Duodenal mucosa (tissue), 2 donors: ENCODE measurements around the gene RRAD.
A peak's percentile ranks its signal among the peaks of the same experiment; 100 is the strongest.

Experiments
- H3K27ac ChIP-seq: one replicate; pipeline ENCODE4 v1.7.0; 2013; ENCODE audit warnings: low read depth, low read length
- H3K27me3 ChIP-seq, 2 donors: one replicate each; pipeline ENCODE4 v1.7.0; 2013; ENCODE audit warnings: low read length in 2 of 2, control low read depth in 1 of 2; ENCODE audit not compliant: insufficient read depth in 2 of 2, control insufficient read depth in 1 of 2
- H3K36me3 ChIP-seq, 2 donors: one replicate each; pipeline ENCODE4 v1.7.0; 2013; ENCODE audit warnings: low read length in 2 of 2, control low read depth in 1 of 2; ENCODE audit not compliant: insufficient read depth in 2 of 2, control insufficient read depth in 1 of 2
- H3K4me1 ChIP-seq, 2 donors: one replicate each; pipeline ENCODE4 v1.7.0; 2013; ENCODE audit warnings: low read length in 2 of 2, control low read depth in 1 of 2; ENCODE audit not compliant: insufficient read depth in 2 of 2, control insufficient read depth in 1 of 2
- H3K4me3 ChIP-seq, 2 donors: one replicate each; pipeline ENCODE4 v1.7.0; 2013; ENCODE audit warnings: low read length in 2 of 2, low read depth in 1 of 2
- H3K9ac ChIP-seq, 2 donors: one replicate each; pipeline ENCODE4 v1.7.0; 2013; ENCODE audit warnings: low read length in 2 of 2, low read depth in 1 of 2
- H3K9me3 ChIP-seq, 2 donors: one replicate each; pipeline ENCODE4 v1.7.0; 2013; ENCODE audit warnings: low read length in 2 of 2, control low read depth in 1 of 2; ENCODE audit not compliant: control insufficient read depth in 1 of 2

RRAD gene

DNA sequence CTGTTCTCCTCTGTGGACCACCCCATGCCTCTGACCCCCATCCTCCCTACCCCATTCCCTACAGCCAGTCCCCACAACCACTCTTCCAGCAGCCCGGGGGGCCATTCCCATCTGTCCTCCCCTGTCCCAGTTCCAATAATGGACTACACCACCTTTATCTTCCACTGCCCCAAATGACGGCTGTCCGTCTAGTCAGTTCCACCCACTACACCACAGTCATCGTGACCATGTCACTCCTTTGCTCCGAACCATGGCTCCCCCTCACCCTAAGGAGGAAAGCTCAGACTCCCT lies 29.7 kb downstream of the RRAD start:
- Histone ChIP-seq H3K9ac (peak overlapping the region in 1 of 2 donors; percentile 4), H3K27ac (no peak overlapping the region), H3K27me3 (no peaks in the 10 kb centered on the region), H3K4me3 (no peak overlapping the region), H3K9me3 (no peaks in the 10 kb centered on the region), H3K4me1 (peaks cover 40 to 42% of the 10 kb centered on the region in 2 donors), H3K36me3 (no peaks in the 10 kb centered on the region)

DNA sequence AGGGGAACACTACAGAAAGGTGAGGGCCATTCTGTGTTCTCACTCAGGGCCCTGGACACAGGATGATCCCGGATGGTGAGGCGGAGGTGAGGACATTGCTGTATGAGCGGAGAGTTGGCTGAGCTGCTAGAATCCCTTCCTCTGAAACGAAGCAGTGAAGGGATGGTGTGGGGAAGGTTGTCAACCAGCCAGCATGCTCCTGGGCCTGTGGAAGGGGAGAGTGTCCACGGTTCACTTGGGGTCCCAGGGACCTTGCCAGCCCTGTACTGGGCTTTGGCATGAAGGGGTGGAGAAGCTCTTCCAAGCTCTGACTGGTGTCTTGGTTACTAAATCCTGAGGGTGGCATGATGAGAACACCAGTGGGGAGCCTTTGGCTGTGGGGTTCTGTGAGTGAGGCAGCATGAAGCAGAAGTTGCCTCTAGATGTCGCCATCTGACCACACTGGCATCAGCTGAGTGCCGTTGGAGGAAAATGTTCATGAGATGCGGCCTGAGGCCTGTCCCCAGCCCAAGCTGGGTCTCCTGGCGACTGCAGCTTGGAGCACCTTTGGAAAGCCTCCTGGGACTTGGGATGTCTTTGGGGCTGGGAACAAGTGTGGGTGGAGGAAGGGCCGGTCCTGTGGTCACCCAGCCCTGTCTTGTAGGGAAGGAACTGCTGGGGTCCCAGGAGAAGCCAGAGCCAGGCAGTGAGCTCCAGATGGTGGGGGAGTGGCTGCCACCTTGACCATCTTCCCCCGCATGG lies 30.2 kb downstream of the RRAD start:
- no peaks in the 10 kb centered on the region for H3K36me3 ChIP-seq
- no peaks in the 10 kb centered on the region for H3K9me3 ChIP-seq
- peak overlapping the region in 1 of 2 donors; percentile 4 for H3K9ac ChIP-seq
- H3K4me3 ChIP-seq: no peak overlapping the region
- no peak overlapping the region for H3K27ac ChIP-seq
- no peaks in the 10 kb centered on the region for H3K27me3 ChIP-seq
- H3K4me1 ChIP-seq: peaks cover 35 to 37% of the 10 kb centered on the region in 2 donors

DNA sequence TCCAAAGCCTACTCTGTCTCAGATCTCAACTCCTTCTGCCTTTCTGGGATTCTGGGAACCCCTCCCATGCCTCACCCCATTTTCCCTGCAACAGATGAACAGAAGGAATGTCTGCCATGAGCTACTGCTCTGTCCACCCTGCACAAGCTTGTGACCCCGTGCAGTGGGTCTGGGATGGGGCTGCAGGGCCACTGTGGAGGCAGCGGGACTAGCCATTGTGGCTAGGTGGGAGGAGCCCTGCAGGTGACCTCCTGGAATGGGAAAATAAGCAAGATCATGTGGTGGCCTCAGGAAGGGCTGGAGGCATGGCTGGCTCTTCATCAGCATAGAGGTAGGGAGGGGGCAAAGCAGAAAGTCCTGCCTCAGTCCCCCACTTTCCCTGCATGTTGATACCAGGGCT lies 31.3 kb downstream of the RRAD start:
- Histone ChIP-seq H3K4me3 (no peak overlapping the region), H3K36me3 (no peaks in the 10 kb centered on the region), H3K9me3 (no peaks in the 10 kb centered on the region), H3K27ac (no peak overlapping the region), H3K27me3 (no peaks in the 10 kb centered on the region), H3K9ac (no peak overlapping the region), H3K4me1 (peaks cover 24 to 27% of the 10 kb centered on the region in 2 donors)

DNA sequence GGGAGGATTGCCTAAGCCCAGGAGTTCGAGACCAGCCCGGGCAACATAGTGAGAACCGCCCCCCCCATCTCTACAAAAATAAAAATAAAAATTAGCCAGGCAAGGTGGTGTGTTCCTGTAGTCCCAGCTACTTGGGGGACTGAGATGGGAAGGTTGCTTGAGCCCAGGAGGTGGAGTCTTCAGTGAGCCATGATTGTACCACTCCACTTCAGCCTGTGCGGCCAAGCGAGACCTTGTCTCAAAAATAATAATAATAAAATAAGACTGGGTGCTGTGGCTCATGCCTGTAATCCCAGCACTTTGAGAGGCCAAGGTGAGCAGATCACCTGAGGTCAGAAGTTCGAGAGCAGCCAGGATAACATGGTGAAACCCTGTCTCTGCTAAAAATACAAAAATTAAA lies 33.5 kb downstream of the RRAD start:
- H3K4me3 ChIP-seq: no peak overlapping the region
- H3K27me3 ChIP-seq: no peaks in the 10 kb centered on the region
- no peak overlapping the region for H3K27ac ChIP-seq
- H3K36me3 ChIP-seq: peaks cover 0 to 2% of the 10 kb centered on the region in 2 donors
- peaks cover 12 to 18% of the 10 kb centered on the region in 2 donors for H3K4me1 ChIP-seq
- no peaks in the 10 kb centered on the region for H3K9me3 ChIP-seq
- H3K9ac ChIP-seq: no peak overlapping the region

- peaks cover 0 to 6% of the 10 kb centered on the region in 2 donors for H3K36me3 ChIP-seq
- no peaks in the 10 kb centered on the region for H3K9me3 ChIP-seq
- H3K9ac ChIP-seq: no peak overlapping the region
- H3K27ac ChIP-seq: no peak overlapping the region
- no peaks in the 10 kb centered on the region for H3K27me3 ChIP-seq
- peaks cover 11 to 17% of the 10 kb centered on the region in 2 donors for H3K4me1 ChIP-seq
- H3K4me3 ChIP-seq: no peak overlapping the region
Observed at GRCh38 chr16:66891360-66891759, 34.0 kb downstream of the RRAD start.

GRCh38 chr16:66890799-66891198 lies 34.5 kb downstream of the RRAD start:
- Histone ChIP-seq H3K4me3 (no peak overlapping the region), H3K9ac (no peak overlapping the region), H3K27me3 (no peaks in the 10 kb centered on the region), H3K9me3 (no peaks in the 10 kb centered on the region), H3K27ac (no peak overlapping the region), H3K36me3 (peaks cover 0 to 7% of the 10 kb centered on the region in 2 donors), H3K4me1 (peaks cover 6 to 12% of the 10 kb centered on the region in 2 donors)

DNA sequence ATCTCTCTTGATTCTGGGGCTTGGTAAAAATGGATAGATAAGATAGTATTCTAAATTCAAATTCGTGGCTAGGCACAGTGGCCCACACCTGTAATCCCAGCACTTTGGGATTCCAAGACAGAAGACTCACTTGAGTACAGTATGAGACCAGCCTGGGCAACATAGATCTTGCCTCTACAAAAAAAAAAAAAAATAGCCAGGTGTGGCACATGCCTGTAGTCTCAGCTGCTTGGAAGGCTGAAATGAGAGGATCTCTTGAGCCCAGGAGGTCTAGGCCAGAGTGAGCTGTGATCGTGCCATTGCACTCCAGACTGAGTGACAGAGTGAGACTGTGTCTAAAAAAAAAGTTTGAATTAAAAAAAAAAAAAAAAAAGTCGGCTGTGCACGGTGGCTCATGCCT lies 35.7 kb downstream of the RRAD start:
- Histone ChIP-seq H3K36me3 (peaks cover 2 to 19% of the 10 kb centered on the region in 2 donors), H3K4me3 (no peak overlapping the region), H3K4me1 (peaks cover 0 to 5% of the 10 kb centered on the region in 2 donors), H3K27ac (no peak overlapping the region), H3K27me3 (no peaks in the 10 kb centered on the region), H3K9me3 (no peaks in the 10 kb centered on the region), H3K9ac (no peak overlapping the region)

GRCh38 chr16:66888647-66889615 lies 36.4 kb downstream of the RRAD start:
- Histone ChIP-seq H3K27me3 (no peaks in the 10 kb centered on the region), H3K4me1 (peaks cover 0 to 5% of the 10 kb centered on the region in 2 donors), H3K4me3 (no peak overlapping the region), H3K9ac (no peak overlapping the region), H3K36me3 (peaks cover 7 to 25% of the 10 kb centered on the region in 2 donors), H3K9me3 (no peaks in the 10 kb centered on the region), H3K27ac (no peak overlapping the region)

DNA sequence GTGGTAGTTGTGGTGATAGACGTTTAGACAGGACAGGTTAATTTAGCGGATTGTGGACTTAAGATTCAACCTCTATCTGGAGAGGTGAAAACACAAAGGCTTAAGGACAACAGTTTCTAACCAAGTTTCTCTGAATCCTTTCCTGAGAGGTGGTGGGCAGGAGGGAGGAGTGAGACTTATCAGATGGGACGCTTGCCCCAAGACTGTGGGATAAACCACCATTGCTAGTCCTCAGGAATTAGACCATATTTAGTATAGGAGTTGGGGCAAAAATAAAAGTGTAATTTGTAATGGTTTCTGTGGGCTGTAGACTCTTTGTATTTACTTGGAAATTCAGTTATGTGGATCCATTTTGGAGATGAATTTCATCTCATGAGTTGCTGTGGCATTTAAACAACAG lies 38.4 kb downstream of the RRAD start:
- Histone ChIP-seq H3K9me3 (no peaks in the 10 kb centered on the region), H3K27me3 (no peaks in the 10 kb centered on the region), H3K36me3 (peaks cover 7 to 25% of the 10 kb centered on the region in 2 donors), H3K4me1 (peaks cover 0 to 5% of the 10 kb centered on the region in 2 donors), H3K4me3 (no peak overlapping the region), H3K27ac (no peak overlapping the region), H3K9ac (no peak overlapping the region)

DNA sequence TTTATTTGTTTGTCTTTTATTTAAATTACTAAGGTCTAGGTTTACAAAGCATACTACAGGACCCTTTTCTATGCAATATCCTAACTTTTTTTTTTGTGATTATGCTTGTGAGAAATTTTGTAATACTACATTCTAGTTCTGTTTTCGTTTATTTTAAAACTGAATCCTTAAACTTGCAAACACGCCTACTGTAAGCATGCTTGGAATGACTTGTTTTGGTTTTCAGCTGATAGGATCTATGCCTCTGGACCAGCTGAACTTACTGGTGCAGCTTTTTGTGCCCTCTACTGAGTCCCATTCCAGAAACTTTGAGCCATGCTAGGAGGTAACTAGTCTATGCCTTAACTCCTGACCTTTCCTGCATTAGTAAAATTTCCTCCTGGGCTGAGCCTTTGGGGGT lies 39.0 kb downstream of the RRAD start:
- H3K36me3 ChIP-seq: peaks cover 7 to 25% of the 10 kb centered on the region in 2 donors
- H3K4me1 ChIP-seq: peaks cover 3% of the 10 kb centered on the region in 2 donors
- no peak overlapping the region for H3K27ac ChIP-seq
- H3K4me3 ChIP-seq: no peak overlapping the region
- H3K27me3 ChIP-seq: no peaks in the 10 kb centered on the region
- H3K9me3 ChIP-seq: no peaks in the 10 kb centered on the region
- no peak overlapping the region for H3K9ac ChIP-seq
